ENCODE measurements around the gene FRYL. TPM values are rescaled to one million over a fixed set of nuclear protein-coding genes. Genes with fewer than 3 reads are reported as not detected.

FRYL gene
- total RNA-seq, 1 donor: 42.0 TPM

DNA sequence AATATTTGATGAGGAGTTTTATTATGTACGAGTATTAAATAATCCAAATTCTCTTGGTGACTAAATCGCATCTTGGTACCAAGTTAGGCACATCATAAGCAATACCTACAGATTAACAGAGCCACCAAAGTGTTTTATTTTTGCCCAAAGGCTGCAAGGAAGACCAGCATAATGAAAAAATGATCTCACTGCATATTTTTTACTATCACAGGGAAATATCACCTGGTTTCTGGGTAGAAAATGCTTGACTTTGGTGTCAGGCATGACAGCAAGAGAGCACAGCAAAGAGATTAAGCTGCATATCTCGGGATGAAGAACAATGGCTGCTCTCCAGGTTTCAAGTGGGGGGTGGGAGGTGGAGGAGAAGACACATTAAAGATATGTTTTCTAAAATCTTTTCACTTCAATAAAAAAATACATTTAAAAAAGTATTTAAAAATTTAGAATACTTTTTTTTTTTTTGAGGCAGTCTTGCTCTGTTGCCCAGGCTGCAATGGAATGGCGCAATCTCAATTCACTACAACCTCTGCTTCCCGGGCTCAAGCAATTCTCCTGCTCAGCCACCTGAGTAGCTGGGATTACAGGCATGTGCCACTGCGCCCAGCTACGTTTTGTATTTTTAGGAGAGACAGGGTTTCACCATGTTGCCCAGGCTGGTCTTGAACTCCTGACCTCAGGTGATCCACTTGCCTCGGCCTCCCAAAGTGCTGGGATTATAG is 86.1 kb downstream of the FRYL start:
- Histone ChIP-seq H4K20me1 (ENCODE audit: insufficient read depth, low read length) (no peaks in the 10 kb centered on the region), H3K27ac (ENCODE audit: low read depth, low read length) (no peak overlapping the region), H3K9me3 (ENCODE audit: low read depth, low read length) (no peaks in the 10 kb centered on the region), H3K27me3 (ENCODE audit: insufficient read depth, low read length) (no peaks in the 10 kb centered on the region), H3K79me2 (ENCODE audit: insufficient read depth, low read length) (peaks cover 72% of the 10 kb centered on the region), H3K4me3 (ENCODE audit: insufficient read depth, low read length) (no peak overlapping the region), H3K4me2 (ENCODE audit: insufficient read depth, low read length) (no peak overlapping the region), H3K4me1 (ENCODE audit: insufficient read depth, low read length) (peaks cover 15% of the 10 kb centered on the region), H2AFZ (ENCODE audit: low read length) (no peak overlapping the region), H3K36me3 (ENCODE audit: insufficient read depth, low read length) (no peaks in the 10 kb centered on the region)
- DNase-seq (ENCODE audit: insufficient read length, low spot score, missing footprints): no peak
- TF ChIP-seq, protein P1, sequence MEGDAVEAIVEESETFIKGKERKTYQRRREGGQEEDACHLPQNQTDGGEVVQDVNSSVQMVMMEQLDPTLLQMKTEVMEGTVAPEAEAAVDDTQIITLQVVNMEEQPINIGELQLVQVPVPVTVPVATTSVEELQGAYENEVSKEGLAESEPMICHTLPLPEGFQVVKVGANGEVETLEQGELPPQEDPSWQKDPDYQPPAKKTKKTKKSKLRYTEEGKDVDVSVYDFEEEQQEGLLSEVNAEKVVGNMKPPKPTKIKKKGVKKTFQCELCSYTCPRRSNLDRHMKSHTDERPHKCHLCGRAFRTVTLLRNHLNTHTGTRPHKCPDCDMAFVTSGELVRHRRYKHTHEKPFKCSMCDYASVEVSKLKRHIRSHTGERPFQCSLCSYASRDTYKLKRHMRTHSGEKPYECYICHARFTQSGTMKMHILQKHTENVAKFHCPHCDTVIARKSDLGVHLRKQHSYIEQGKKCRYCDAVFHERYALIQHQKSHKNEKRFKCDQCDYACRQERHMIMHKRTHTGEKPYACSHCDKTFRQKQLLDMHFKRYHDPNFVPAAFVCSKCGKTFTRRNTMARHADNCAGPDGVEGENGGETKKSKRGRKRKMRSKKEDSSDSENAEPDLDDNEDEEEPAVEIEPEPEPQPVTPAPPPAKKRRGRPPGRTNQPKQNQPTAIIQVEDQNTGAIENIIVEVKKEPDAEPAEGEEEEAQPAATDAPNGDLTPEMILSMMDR (IDR thresholded peaks at IDR 0.05; ENCODE audit: extremely low read depth, low read depth, low read length): no peak

DNA sequence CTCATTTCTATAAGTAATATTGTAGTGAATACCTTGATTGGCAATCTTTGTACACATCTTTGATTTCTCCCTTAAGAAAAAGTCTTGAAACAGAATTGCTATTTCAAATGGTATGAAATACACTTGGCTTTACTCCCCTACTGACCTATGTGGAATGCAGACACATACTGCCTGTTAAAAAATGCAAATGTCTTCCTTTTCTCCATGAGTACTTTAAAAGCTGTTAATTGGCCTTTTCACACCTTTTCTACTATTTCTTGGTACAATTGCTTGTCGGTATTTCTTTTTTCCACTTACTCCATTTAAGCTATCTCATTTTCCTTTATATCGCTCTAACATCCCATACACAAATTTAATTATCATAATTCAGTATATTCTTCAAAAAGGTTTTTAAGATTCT is 87.2 kb downstream of the FRYL start:
- Histone ChIP-seq H3K36me3 (ENCODE audit: insufficient read depth, low read length) (no peaks in the 10 kb centered on the region), H3K9me3 (ENCODE audit: low read depth, low read length) (no peaks in the 10 kb centered on the region), H3K4me3 (ENCODE audit: insufficient read depth, low read length) (no peak overlapping the region), H3K27ac (ENCODE audit: low read depth, low read length) (no peak overlapping the region), H3K79me2 (ENCODE audit: insufficient read depth, low read length) (peaks cover 65% of the 10 kb centered on the region), H3K4me1 (ENCODE audit: insufficient read depth, low read length) (peaks cover 4% of the 10 kb centered on the region), H2AFZ (ENCODE audit: low read length) (no peak overlapping the region), H3K27me3 (ENCODE audit: insufficient read depth, low read length) (no peaks in the 10 kb centered on the region), H3K4me2 (ENCODE audit: insufficient read depth, low read length) (no peak overlapping the region), H4K20me1 (ENCODE audit: insufficient read depth, low read length) (no peaks in the 10 kb centered on the region)
- DNase-seq (ENCODE audit: insufficient read length, low spot score, missing footprints): no peak
- TF ChIP-seq, protein P1 (IDR thresholded peaks at IDR 0.05; ENCODE audit: extremely low read depth, low read depth, low read length): no peak

DNA sequence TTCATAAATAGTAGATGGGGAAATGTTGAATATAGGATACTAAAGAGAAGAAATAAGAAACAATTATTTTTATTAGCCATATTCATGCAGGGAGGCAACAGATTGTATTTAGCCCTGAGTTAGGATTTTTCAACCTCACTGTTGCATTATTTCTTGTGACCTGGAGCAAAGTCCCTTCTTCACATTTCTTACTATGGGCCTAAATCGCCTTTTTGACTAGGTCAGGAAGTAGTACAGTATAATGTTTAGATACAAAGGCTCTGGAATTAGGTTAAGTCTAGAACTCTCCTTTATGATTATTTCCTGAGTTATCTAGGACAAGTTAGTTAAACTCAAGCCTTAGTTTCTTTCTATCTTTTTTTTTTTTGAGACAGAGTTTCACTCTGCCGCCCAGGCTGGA is 88.0 kb downstream of the FRYL start:
- no peak overlapping the region for H3K4me2 ChIP-seq (ENCODE audit: insufficient read depth, low read length)
- H3K36me3 ChIP-seq (ENCODE audit: insufficient read depth, low read length): no peaks in the 10 kb centered on the region
- H4K20me1 ChIP-seq (ENCODE audit: insufficient read depth, low read length): no peaks in the 10 kb centered on the region
- no peaks in the 10 kb centered on the region for H3K9me3 ChIP-seq (ENCODE audit: low read depth, low read length)
- H3K79me2 ChIP-seq (ENCODE audit: insufficient read depth, low read length): peaks cover 63% of the 10 kb centered on the region
- no peak for DNase-seq (ENCODE audit: insufficient read length, low spot score, missing footprints)
- no peak overlapping the region for H3K27ac ChIP-seq (ENCODE audit: low read depth, low read length)
- H2AFZ ChIP-seq (ENCODE audit: low read length): no peak overlapping the region
- TF ChIP-seq, protein P1 (IDR thresholded peaks at IDR 0.05; ENCODE audit: extremely low read depth, low read depth, low read length): no peak
- H3K4me3 ChIP-seq (ENCODE audit: insufficient read depth, low read length): no peak overlapping the region
- H3K4me1 ChIP-seq (ENCODE audit: insufficient read depth, low read length): no peaks in the 10 kb centered on the region
- no peaks in the 10 kb centered on the region for H3K27me3 ChIP-seq (ENCODE audit: insufficient read depth, low read length)

DNA sequence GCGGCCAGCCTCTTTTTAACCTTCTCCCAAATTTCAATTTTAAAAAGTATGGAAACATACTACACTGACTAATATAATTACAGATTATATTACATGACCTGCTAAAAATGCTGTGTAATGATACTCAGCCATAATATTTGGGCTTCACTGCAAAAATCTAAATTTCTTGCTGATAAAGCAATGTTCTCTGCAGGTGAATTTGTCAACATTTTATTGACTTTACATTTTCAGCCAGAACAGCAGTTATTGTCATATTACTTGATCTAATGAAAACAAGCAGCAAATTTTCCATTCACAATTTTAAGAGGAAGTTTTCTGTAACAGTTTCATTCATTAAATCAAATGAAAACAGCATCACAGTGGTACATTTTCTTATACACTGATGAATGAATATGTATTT is 91.1 kb downstream of the FRYL start:
- TF ChIP-seq, protein P1 (IDR thresholded peaks at IDR 0.05; ENCODE audit: extremely low read depth, low read depth, low read length): no peak
- no peaks in the 10 kb centered on the region for H3K36me3 ChIP-seq (ENCODE audit: insufficient read depth, low read length)
- H4K20me1 ChIP-seq (ENCODE audit: insufficient read depth, low read length): no peaks in the 10 kb centered on the region
- H3K4me3 ChIP-seq (ENCODE audit: insufficient read depth, low read length): no peak overlapping the region
- no peak overlapping the region for H2AFZ ChIP-seq (ENCODE audit: low read length)
- H3K9me3 ChIP-seq (ENCODE audit: low read depth, low read length): no peaks in the 10 kb centered on the region
- H3K27ac ChIP-seq (ENCODE audit: low read depth, low read length): no peak overlapping the region
- no peaks in the 10 kb centered on the region for H3K4me1 ChIP-seq (ENCODE audit: insufficient read depth, low read length)
- no peak overlapping the region for H3K4me2 ChIP-seq (ENCODE audit: insufficient read depth, low read length)
- H3K79me2 ChIP-seq (ENCODE audit: insufficient read depth, low read length): peaks cover 51% of the 10 kb centered on the region
- no peaks in the 10 kb centered on the region for H3K27me3 ChIP-seq (ENCODE audit: insufficient read depth, low read length)
- DNase-seq (ENCODE audit: insufficient read length, low spot score, missing footprints): no peak
